ENCODE results near the gene PTPRG. TPM values are rescaled to one million over a fixed set of nuclear protein-coding genes. Genes with fewer than 3 reads are reported as not detected.

The PTPRG gene
- polyA plus RNA-seq, 1 donor (not counting 4 experiments of a cell fraction or from before 2014, with no cell fraction given), result 12.1 TPM

GRCh38 chr3:61666615-61667330, 105.4 kb downstream of the PTPRG start:
- FAIRE-seq (no peak), DNase-seq (ENCODE audit: low read depth, low spot score) (no peak)
- H3K36me3 ChIP-seq (ENCODE audit: control insufficient read depth in 2 of 2, extremely low read depth in 1 of 2, insufficient read depth in 2 of 2, low read length in 2 of 2), result no peaks in the 10 kb centered on the region
- peaks cover 42% of the 10 kb centered on the region for H3K4me1 ChIP-seq (ENCODE audit: control insufficient read depth, extremely low read depth, insufficient read depth, low read length)
- dilution Hi-C loops (cut with MboI; ENCODE audit: extremely low pct_ligation_motif_present, low sequenced_read_pairs), result no loop called here
- peaks cover 14% of the 10 kb centered on the region for H3K79me2 ChIP-seq (ENCODE audit: control insufficient read depth, insufficient read depth, low read length)
- H3K27me3 ChIP-seq (ENCODE audit: control insufficient read depth, extremely low read depth, insufficient read depth, low read length), result no peaks in the 10 kb centered on the region
- H3K4me2 ChIP-seq (ENCODE audit: control insufficient read depth, extremely low read depth, insufficient read depth, low read depth, low read length), result no peak overlapping the region
- H3K9me3 ChIP-seq (ENCODE audit: control insufficient read depth, low read depth, low read length), result no peaks in the 10 kb centered on the region
- H3K9ac ChIP-seq (ENCODE audit: control insufficient read depth, extremely low read depth, insufficient read depth, low read length), result no peak overlapping the region
- H3K9me1 ChIP-seq (ENCODE audit: control insufficient read depth, extremely low read depth, insufficient read depth, low read length), result no peaks in the 10 kb centered on the region
- no peak overlapping the region for H2AFZ ChIP-seq (ENCODE audit: control insufficient read depth, low read length)
- TF ChIP-seq CTCF (optimal IDR thresholded peaks at IDR 0.05 in 1 of 3, IDR thresholded peaks at IDR 0.05 in 1 of 3, conservative IDR thresholded peaks at IDR 0.05 in 1 of 3; ENCODE audit: extremely low read depth in 1 of 3, insufficient read depth in 2 of 3, low read length in 3 of 3) (no peak), EZH2 (IDR thresholded peaks at IDR 0.05; ENCODE audit: low read length) (no peak)
- H4K20me1 ChIP-seq (ENCODE audit: control insufficient read depth, extremely low read depth, insufficient read depth, low read length), result no peaks in the 10 kb centered on the region
- H3K4me3 ChIP-seq (ENCODE audit: control insufficient read depth in 2 of 3, extremely low read depth in 1 of 3, insufficient read depth in 2 of 3, low read depth in 1 of 3, low read length in 3 of 3), result no peak overlapping the region
- H3K27ac ChIP-seq (ENCODE audit: control insufficient read depth, insufficient read depth, low read length), result no peak overlapping the region

- Histone ChIP-seq H3K9ac (ENCODE audit: control insufficient read depth, extremely low read depth, insufficient read depth, low read length) (no peak overlapping the region), H3K9me3 (ENCODE audit: control insufficient read depth, low read depth, low read length) (no peaks in the 10 kb centered on the region), H3K4me2 (ENCODE audit: control insufficient read depth, extremely low read depth, insufficient read depth, low read depth, low read length) (no peak overlapping the region), H3K4me1 (ENCODE audit: control insufficient read depth, extremely low read depth, insufficient read depth, low read length) (peaks cover 39% of the 10 kb centered on the region), H3K4me3 (ENCODE audit: control insufficient read depth in 2 of 3, extremely low read depth in 1 of 3, insufficient read depth in 2 of 3, low read depth in 1 of 3, low read length in 3 of 3) (no peak overlapping the region), H3K27me3 (ENCODE audit: control insufficient read depth, extremely low read depth, insufficient read depth, low read length) (no peaks in the 10 kb centered on the region), H3K36me3 (ENCODE audit: control insufficient read depth in 2 of 2, extremely low read depth in 1 of 2, insufficient read depth in 2 of 2, low read length in 2 of 2) (no peaks in the 10 kb centered on the region), H4K20me1 (ENCODE audit: control insufficient read depth, extremely low read depth, insufficient read depth, low read length) (no peaks in the 10 kb centered on the region), H3K79me2 (ENCODE audit: control insufficient read depth, insufficient read depth, low read length) (peaks cover 12% of the 10 kb centered on the region), H3K9me1 (ENCODE audit: control insufficient read depth, extremely low read depth, insufficient read depth, low read length) (no peaks in the 10 kb centered on the region), H3K27ac (ENCODE audit: control insufficient read depth, insufficient read depth, low read length) (no peak overlapping the region), H2AFZ (ENCODE audit: control insufficient read depth, low read length) (no peak overlapping the region)
- FAIRE-seq, result no peak
- dilution Hi-C loops (cut with MboI; ENCODE audit: extremely low pct_ligation_motif_present, low sequenced_read_pairs), result no loop called here
- no peak for DNase-seq (ENCODE audit: low read depth, low spot score)
- TF ChIP-seq CTCF (optimal IDR thresholded peaks at IDR 0.05 in 1 of 3, IDR thresholded peaks at IDR 0.05 in 1 of 3, conservative IDR thresholded peaks at IDR 0.05 in 1 of 3; ENCODE audit: extremely low read depth in 1 of 3, insufficient read depth in 2 of 3, low read length in 3 of 3), result no peak
- no peak for TF ChIP-seq EZH2 (IDR thresholded peaks at IDR 0.05; ENCODE audit: low read length)
Observed at GRCh38 chr3:61667383-61667782, 106.0 kb downstream of the PTPRG start.

All from keratinocyte (primary cell).